Dedifferentiated amniotic fluid mesenchymal stem cell (primary cell): ENCODE measurements around the gene MCF2L2.

Source experiments
- DNase-seq: peaks from one replicate; pipeline ENCODE4 v3.0.0-alpha.2; 2016; ENCODE audit errors: extremely low spot score

The MCF2L2 gene

DNA sequence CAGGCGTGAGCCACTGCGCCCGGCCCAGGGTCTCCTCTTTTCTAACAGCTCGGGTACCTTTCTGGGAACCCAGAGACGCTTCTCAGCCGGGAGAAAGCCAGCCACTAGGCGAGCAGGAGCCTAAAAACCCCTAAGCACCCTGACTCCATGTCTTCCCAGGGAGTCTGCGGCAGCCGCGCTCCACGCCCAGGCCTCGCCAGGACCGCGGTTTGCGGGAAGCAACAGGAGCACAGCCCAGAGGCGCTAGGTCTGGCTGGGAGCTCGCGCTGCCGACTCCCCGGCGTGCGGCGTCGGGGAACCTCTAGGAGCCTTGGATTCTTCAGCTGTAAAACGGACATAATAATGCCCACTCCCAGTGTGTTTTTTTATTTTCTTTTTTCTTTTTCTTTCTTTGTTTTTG is 264.9 kb downstream of the MCF2L2 start:
- DNase-seq = no peak

- no peak for DNase-seq
Measured at GRCh38 chr3:183161552-183162336, 266.7 kb downstream of the MCF2L2 start.

DNA sequence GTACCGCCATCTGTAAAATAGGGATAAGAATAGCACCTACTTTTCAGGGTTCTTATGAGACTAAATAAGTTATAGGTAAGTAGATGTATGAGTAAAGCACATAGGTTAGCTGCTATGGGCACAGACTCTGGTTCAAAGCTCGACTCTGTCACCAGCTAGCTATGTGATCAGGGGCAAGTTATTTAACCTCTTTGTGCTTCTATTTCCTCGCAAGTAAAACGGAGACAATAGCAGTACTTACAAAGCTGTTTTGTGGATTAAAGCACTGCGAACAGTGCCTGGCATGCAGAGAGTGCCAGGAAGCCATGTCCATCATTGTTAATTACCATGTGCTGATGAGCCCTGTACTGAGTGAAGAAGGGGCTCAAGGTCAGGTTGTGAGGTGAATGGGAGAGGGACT is 267.8 kb downstream of the MCF2L2 start:
- no peak for DNase-seq

- DNase-seq = no peak
Measured at GRCh38 chr3:183159333-183159732, 269.1 kb downstream of the MCF2L2 start.

DNA sequence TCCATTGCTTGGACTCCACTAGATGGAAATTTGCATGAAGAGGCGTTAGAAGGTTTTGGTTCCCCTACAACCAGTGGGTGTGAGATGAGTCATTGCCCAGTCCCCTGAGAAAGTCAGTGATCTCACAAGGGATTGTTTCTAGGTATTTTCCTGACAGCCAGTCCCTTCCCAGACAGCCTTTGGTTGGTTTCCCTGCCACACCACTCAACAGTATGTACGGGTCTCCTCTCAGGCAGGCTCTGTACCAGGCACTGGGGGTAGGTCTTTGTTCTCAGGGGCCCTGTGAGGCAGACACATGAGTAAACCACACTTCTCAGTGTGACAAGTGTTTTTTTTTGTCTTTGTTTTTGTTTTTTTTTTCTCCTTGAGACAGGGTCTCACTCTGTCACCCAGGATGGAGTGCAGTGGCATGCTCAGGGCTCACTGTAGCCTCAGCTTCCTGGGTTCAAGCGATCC is 269.8 kb downstream of the MCF2L2 start:
- no peak for DNase-seq

DNA sequence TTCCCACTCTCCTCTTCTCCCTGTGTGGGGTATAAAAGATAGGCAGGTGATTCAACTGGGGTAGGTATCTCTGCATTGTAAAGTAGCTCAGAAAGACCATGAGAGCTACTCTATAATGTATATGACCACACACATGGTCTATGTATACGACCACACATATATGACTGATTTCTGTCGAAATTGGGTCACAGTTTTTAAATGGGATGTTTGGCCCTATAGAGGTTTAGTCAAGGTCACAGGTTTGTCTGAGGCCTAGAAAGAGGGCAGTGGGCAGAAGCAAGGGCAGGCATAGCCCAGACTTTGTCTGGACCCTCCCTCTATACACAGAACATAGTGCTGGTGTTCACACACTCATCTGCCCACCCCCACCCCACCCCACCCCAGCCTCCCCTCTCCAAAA is 270.3 kb downstream of the MCF2L2 start:
- no peak for DNase-seq

- no peak for DNase-seq
Measured at GRCh38 chr3:183156266-183156665, 272.2 kb downstream of the MCF2L2 start.

DNA sequence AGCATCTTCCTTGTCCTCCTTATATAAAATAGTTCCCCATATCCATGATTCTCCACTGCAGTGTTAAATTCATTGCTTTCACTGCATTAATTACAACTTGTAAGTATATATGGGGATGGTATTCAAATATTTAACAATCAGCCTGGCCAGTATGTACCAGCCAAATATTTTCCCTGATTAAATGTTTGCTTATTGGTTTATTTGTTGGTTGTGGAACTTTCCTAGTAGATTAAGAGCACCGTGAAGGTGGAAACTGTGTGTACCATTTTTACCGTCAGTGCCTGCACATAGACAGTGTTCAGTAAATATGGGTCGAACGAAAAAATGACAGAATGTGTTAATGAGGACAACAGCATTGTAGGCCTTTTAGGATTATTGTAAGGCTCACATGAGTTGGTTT is 272.9 kb downstream of the MCF2L2 start:
- DNase-seq = no peak

DNA sequence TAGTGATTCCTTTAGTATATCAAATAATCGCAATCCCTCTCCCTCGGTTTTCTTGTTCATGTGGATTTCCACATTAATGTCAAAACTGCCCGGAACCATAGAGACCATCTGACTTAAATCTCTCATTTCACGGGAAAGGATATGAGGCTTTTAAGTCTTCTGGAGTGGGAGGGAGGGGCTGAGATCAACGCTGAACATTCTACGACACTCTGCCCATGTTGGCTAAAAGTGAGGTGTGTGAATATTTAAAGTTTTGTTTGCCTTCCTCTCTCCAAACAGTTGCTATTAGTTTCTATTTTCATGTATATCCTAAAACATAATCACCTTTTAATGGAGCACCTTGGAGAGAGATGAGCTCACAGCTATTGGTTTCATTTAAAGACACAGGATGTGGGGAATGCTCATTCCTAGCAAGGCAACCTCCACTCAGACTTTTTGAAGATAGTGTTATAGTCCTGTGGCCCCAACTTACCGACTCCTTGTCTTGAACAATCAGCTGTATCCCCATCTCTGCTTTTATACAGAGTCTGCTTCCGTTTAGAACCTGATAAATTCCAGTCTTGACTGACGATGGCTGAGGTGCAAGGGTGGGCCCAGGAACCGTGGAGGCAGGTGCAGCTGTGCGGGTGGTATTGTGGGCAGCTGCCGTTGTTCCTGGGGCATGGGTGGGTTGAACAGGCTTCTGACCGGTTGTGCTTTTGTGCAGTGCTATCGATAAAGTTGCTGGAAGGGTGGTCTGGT is 275.0 kb downstream of the MCF2L2 start:
- no peak for DNase-seq

GRCh38 chr3:183151821-183152351 is 276.5 kb downstream of the MCF2L2 start:
- no peak for DNase-seq

- DNase-seq = no peak
Measured at GRCh38 chr3:183151086-183151485, 277.3 kb downstream of the MCF2L2 start.

DNA sequence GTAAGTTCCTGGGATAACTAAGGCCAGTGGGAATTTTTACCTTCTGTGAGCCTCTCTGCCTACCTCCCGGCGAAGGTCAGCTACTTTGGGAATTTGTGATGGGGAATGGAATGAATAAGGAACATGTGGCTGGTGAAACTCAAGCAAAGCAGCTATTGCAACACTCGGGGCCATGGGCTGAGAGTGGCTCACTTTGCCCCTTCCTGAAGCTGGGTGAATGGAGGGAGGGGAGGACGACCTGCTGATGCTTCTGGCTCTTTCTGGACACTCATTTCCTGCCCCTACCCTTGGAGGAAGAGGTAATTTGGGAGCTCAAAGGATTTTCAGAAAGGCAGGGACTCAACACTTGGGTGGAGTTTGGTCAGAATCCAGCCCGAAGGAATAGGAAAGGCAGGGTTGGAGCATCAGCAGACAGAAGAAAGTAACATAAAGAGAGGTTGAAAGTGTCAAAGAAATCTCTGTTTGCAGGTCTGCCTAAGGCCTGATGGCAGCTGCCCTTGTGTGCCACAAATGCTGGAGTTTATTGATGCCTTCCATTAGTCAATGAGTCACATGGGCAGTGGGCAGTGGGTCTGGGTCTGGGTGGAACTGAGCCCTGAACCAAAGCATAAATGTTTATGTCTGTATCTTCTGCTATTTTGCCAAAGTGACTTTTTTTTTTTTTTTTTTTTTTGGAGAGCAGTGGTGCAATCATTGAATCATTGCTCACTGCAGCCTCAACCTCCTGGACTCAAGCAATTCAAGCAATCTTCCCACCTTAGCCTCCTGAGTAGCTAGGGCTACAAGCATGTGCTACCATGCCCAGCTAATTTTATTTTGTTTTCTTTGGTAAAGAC is 278.3 kb downstream of the MCF2L2 start:
- no peak for DNase-seq

DNA sequence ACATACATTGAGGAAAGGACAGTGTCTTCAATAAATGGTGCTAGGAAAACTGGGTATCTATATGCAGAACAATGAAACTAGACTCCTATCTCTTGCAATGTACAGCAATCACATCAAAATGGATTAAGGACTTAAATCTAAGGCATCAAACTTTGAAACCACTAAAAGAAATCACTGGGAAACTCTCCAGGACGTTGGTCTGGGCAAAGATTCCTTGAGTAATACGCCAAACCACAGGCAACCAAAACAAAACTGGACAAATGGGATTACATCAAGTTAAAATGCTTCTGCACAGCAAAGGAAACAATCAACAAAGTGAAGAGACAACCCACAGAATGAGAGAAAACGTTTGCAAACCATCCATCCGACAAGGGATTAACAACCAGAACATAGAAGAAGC is 280.4 kb downstream of the MCF2L2 start:
- DNase-seq = peak; percentile 81

GRCh38 chr3:183144363-183144762 is 284.1 kb downstream of the MCF2L2 start:
- no peak for DNase-seq

DNA sequence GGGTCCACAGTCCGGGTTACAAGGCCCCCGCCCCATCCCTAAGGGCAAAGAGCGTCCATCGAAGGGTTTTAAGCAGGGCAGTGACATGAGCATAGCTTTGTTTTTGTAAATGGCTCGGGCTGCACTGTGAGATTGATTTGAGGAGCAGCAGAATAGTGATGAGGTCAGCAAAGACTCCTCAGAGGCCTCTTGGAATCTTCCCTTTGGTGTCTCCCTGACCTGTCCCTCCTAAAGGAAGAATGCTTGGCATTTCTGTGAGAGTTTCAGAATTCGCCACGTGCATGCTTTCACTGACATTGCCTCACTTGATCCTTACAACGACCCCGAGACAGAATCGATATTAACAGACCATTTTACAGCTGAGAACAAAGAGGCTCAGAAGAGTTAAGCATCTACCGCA is 286.2 kb downstream of the MCF2L2 start:
- no peak for DNase-seq

DNA sequence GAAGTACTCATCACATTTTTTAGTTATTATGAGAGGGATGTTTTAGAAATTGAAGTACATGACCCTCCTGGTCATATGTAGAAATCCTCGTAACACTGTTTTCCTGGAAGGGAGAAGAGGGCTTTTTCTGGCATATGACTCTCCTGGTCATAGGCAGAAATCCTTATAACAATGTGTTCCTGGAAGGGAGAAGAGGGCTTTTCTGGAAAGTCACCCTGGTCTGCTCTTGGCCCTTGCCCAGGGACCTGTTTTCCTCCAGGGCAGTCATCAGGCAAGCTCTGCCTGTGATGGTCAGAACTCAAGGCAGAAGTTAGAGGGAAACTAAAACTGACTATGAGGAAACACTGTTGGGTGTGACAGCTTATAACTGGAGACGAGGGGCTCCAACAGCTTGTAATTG is 293.6 kb downstream of the MCF2L2 start:
- DNase-seq = no peak

DNA sequence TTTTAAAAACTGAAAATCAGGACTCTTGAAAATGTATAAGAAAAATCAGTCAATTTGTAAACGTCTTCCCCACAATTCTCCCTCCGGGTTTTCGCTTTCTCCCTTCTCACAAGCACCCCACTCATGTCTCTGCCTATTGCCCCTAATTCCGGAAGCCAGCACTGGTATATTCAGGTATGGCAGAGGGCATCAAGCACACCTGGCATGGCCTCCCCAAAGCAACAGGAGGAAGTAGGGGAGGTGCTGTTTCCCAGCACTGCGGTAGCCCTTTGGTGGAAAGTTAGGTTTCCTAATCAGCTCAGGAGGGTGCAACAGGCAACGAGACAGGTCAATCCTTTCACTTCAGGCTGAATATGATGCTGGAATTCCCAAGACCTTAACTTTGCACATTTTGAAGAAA is 296.0 kb downstream of the MCF2L2 start:
- no peak for DNase-seq

DNA sequence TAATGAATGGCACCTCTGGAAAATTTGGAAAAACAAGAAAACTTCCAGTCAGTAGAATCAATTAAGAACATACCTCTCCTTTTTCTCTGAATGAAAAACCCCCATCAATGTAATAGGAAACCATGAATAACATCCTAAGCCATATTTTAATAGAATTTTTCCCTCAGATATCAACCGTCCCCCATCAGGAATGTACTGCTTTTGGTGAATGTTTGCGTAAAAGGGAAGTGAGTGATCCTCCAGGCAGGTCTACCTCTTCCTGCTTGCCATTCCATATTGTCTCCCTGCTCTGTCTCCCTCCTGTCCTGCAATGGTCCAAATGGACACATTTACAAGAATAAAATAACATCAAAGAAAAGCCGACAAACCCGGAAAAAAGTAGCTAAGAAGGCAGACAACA is 296.7 kb downstream of the MCF2L2 start:
- DNase-seq = no peak

GRCh38 chr3:183131186-183131725 is 297.2 kb downstream of the MCF2L2 start:
- no peak for DNase-seq

DNA sequence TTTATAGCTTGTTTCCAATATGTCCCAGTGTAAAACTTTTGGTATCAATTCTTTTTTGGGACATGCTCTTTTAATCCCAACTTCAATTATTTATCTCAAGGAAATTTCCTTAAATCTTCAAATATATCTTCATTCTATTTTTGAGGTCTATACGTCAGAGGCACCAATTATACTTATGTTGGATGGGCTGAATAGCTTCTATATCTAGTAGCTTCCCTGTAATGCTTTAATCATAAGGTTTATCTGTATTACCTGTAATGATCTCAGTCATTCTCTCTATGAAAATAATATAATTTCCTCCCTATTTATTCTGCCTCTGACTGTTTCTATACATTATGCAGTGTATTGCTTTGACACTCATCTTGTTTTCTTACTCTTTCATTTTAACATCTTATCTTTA is 299.2 kb downstream of the MCF2L2 start:
- no peak for DNase-seq

GRCh38 chr3:183128709-183129108 is 299.7 kb downstream of the MCF2L2 start:
- DNase-seq = no peak
